Right lobe of liver (tissue), 6 donors: Measurements from ENCODE around the gene SMS. TPM values are rescaled to one million over a fixed set of nuclear protein-coding genes. Genes with fewer than 3 reads are reported as not detected.

ENCODE experiments used
- ATAC-seq, 4 donors: fragments of 200-7000 bp; cut with Tn5 transposase; one replicate each; pipeline ENCODE4 v1.9.1; 2020; ENCODE audit warnings: mild to moderate bottlenecking in 4 of 4, moderate library complexity in 4 of 4
- DNase-seq, 3 donors: peaks; one replicate each; pipeline ENCODE4 v3.0.0-alpha.2; 2020
- H3K27ac ChIP-seq, 3 donors: fragments of 200-600 bp; one replicate each; pipeline ENCODE4 v1.8.0; 2022
- H3K27me3 ChIP-seq, 2 donors: fragments of 200-600 bp; one replicate each; pipeline ENCODE4 v1.8.0; 2022
- H3K36me3 ChIP-seq, 4 donors: fragments of 200-600 bp; sonication (generic) in 1 of 4; one replicate each; pipeline versions ENCODE4 v1.5.1 to v1.8.0; 2017 to 2022; ENCODE audit warnings: control low read depth in 1 of 4
- H3K4me1 ChIP-seq, 4 donors: fragments of 200-600 bp; sonication (generic) in 1 of 4; one replicate each; pipeline versions ENCODE4 v1.5.1 to v1.8.0; 2017 to 2022; ENCODE audit warnings: control low read depth in 1 of 4
- H3K4me3 ChIP-seq, 3 donors: fragments of 200-600 bp; one replicate each; pipeline ENCODE4 v1.8.0; 2022
- H3K9me3 ChIP-seq, 4 donors: fragments of 200-600 bp; sonication (generic) in 1 of 4; one replicate each; pipeline versions ENCODE4 v1.5.1 to v1.8.0; 2017 to 2022; ENCODE audit warnings: control low read depth in 1 of 4
- POLR2A ChIP-seq: fragments of 450-650 bp; IDR thresholded peaks from one replicate; pipeline ENCODE4 v1.6.1; 2017; ENCODE audit warnings: antibody characterized with exemption, mild to moderate bottlenecking
- WGBS: methylation state at CpG from one replicate; pipeline ENCODE4 v1.1.6; 2018; ENCODE audit warnings: low coverage, low lambda C conversion rate; ENCODE audit not compliant: insufficient coverage; ENCODE audit errors: missing lambda C conversion rate; 5-methylcytosine and 5-hydroxymethylcytosine counted together
- intact Hi-C, 2 donors: fragments of 100-400 bp; cut with DNase I; formaldehyde crosslinking; loops; one replicate each; pipeline versions ENCODE4 v1.11.2 to v1.14.1; 2022
- total RNA-seq, 6 experiments: library from RNA; depleted of rRNA in 2 of 6; stranded (reverse); fragments of >200 nt in 2 of 6; fragmentation: NEBNext Ultra II Directional in 3 of 6; extraction: Animal tissue kit (Norgen Biotek cat#: 25700) in 3 of 6; gene quantifications; one replicate each; pipeline versions ENCODE4 v1.1.0 to v1.2.4, GENCODE V29; 2016 to 2023
- TF ChIP-seq, protein P1 (sequence below), 4 donors: fragments of 200-600 bp in 3 of 4; fragments of 450-650 bp in 1 of 4; IDR thresholded peaks; one replicate each; pipeline versions ENCODE4 v1.5.1 to v1.8.0; 2016 to 2022; ENCODE audit warnings: antibody characterized with exemption in 4 of 4, mild to moderate bottlenecking in 2 of 4
- donor health status: DM: no; HTN: yes; CAD: no.
- donor health status: DM: no; HTN: no; CAD: no.
- donor health status: DM: no; HTN: no; CAD: no.
- donor health status: DM: no; HTN: yes; CAD: no.
- donor health status: DM: no; HTN: yes; CAD: no.

Gene SMS
- total RNA-seq, 6 experiments from 2014 or later, result 14.6 to 27.1 (median 21.9) TPM

DNA sequence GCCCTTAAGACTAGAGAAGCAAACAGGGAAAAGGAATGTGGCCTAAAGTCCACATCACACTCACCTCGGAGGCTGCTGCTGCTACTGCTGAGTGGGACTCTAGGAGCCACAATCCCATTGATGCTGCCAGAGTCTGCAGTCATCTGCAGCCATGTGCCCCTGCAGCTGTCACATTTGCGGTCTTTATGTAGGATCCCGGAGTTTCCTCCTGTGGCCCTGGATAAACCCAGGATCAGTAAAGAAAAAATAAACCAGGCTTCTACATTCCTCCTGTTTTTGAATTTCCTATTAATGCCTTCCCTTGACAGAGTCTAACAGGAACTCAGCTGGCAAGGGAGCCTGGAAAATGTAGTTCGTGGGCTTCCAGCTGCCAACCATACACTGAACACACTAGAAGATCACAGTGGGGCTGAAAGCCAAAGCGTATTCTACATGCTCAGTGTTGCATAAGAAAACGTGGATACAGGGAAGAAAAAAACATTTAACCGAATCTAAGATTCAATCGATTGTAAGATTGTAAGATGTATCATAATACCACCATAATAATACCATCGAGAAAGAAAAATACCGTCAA lies 81.3 kb downstream of the SMS start:
- intact Hi-C loops, result no loop called here
- Histone ChIP-seq H3K27me3 (no peaks in the 10 kb centered on the region), H3K9me3 (no peaks in the 10 kb centered on the region), H3K4me3 (no peak overlapping the region), H3K4me1 (no peaks in the 10 kb centered on the region), H3K36me3 (no peaks in the 10 kb centered on the region), H3K27ac (no peak overlapping the region)
- TF ChIP-seq POLR2A, result no peak
- TF ChIP-seq, protein P1, sequence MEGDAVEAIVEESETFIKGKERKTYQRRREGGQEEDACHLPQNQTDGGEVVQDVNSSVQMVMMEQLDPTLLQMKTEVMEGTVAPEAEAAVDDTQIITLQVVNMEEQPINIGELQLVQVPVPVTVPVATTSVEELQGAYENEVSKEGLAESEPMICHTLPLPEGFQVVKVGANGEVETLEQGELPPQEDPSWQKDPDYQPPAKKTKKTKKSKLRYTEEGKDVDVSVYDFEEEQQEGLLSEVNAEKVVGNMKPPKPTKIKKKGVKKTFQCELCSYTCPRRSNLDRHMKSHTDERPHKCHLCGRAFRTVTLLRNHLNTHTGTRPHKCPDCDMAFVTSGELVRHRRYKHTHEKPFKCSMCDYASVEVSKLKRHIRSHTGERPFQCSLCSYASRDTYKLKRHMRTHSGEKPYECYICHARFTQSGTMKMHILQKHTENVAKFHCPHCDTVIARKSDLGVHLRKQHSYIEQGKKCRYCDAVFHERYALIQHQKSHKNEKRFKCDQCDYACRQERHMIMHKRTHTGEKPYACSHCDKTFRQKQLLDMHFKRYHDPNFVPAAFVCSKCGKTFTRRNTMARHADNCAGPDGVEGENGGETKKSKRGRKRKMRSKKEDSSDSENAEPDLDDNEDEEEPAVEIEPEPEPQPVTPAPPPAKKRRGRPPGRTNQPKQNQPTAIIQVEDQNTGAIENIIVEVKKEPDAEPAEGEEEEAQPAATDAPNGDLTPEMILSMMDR (IDR thresholded peaks at IDR 0.05), result no peak
- DNase-seq, result no peak
- WGBS, result 52% methylated on average over 8 of the region's 10 CpGs
- no peak for ATAC-seq

DNA sequence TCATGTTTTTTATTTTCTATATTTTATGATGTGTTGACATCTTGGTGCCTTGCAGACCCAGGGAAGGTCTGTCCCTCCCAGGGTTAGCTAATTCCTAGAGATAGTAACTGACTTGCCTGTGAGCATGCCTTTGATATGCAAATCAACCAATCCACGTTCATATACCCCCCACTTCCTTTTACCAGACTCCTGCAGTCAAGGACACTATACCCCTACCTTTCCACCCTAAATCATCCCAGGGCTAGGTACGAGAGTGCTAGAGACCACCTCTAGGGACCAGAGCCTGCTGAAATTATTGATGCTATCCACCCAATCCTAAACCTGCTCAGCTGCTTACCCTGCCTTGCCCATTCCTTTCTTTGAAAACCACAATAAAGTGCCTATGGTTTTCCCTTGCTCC lies 84.1 kb downstream of the SMS start:
- Histone ChIP-seq H3K9me3 (no peaks in the 10 kb centered on the region), H3K4me1 (no peaks in the 10 kb centered on the region), H3K27me3 (no peaks in the 10 kb centered on the region), H3K36me3 (no peaks in the 10 kb centered on the region), H3K27ac (no peak overlapping the region), H3K4me3 (no peak overlapping the region)
- WGBS, result 36% methylated on average over 2 of the region's 2 CpGs
- no peak for DNase-seq
- intact Hi-C loops, result no loop called here
- no peak for ATAC-seq
- no peak for TF ChIP-seq POLR2A
- TF ChIP-seq, protein P1 (IDR thresholded peaks at IDR 0.05), result no peak

DNA sequence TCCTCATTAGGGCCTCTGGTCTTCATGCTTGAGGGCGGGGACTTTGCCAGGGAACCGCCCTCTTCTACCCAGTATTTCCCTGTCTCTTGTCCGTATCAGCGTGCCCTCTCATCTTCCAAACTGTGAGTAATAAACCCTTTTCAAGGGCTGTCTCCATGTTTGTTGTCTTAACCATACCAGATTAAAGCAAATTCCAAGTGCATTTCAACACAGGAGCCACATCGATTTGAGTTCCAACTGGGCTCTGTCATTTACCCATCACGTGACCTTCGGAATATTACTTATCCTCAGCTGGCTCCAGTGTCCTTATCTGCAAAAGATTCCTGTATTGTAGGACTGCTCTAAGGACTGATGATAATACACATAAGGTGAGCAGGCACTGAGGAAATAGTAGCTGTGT lies 85.2 kb downstream of the SMS start:
- Histone ChIP-seq H3K27ac (no peak overlapping the region), H3K4me3 (no peak overlapping the region), H3K36me3 (no peaks in the 10 kb centered on the region), H3K4me1 (no peaks in the 10 kb centered on the region), H3K9me3 (no peaks in the 10 kb centered on the region), H3K27me3 (no peaks in the 10 kb centered on the region)
- intact Hi-C loops, result no loop called here
- TF ChIP-seq, protein P1 (IDR thresholded peaks at IDR 0.05), result no peak
- TF ChIP-seq POLR2A, result no peak
- no peak for ATAC-seq
- DNase-seq, result no peak
- 54% methylated on average over 5 of the region's 7 CpGs for WGBS

DNA sequence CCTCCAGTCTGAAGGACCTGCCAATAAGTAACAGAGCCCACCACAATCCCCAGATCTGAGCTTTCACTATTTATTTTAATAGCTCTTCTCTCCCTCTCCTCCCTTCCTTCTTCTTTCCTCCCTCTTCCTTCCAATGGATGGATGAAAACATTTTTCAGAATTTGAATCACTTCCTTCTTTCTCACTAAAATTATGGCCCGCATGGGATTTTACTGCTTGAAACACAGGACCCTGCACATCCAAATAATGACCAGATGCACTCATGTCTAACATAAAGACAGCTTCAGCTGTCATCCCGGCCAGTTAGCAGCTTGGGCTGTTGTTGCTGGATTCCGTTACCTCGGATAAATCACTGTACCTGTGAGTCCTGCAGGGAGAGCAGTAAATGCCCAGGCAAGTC lies 86.2 kb downstream of the SMS start:
- Histone ChIP-seq H3K36me3 (no peaks in the 10 kb centered on the region), H3K27ac (no peak overlapping the region), H3K9me3 (no peaks in the 10 kb centered on the region), H3K27me3 (no peaks in the 10 kb centered on the region), H3K4me3 (no peak overlapping the region), H3K4me1 (no peaks in the 10 kb centered on the region)
- TF ChIP-seq POLR2A, result no peak
- TF ChIP-seq, protein P1 (IDR thresholded peaks at IDR 0.05), result no peak
- WGBS, result 100% methylated on average over 2 of the region's 4 CpGs
- ATAC-seq (no peak), DNase-seq (no peak)
- intact Hi-C loops, result no loop called here

DNA sequence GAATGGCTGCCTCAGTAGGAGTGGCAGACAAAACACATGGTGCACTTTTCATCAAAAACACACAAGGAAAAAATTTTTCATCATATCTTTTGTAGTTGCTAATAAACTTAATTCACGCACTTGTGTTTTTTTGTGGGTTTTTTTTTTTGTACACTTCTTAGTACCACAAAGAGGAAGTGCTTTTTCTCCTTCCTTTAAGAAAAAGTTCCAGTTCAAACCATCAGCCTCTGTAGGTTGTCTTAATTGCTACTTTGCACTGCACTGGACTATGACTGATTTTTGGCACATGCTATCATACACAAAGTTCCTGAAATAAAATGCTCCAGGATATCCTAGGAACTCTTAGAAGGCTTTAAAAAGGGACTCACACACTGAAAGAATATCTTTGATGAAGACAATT lies 91.6 kb downstream of the SMS start, which contains the start of gene PHEX:
TSS of gene PHEX (plus strand) at position 242 of the 400 bp plus-strand sequence. CDS start 681 bp downstream, outside the sequence.
- no peak for ATAC-seq

More for the DNA sequence above, 91.6 kb downstream of the SMS start, which contains the start of gene PHEX:
- intact Hi-C loops, result no loop called here
- no peak for DNase-seq
- H3K4me3 ChIP-seq, result no peak within 1 kb of the TSS
- H3K4me1 ChIP-seq, result no peaks in the 10 kb centered on the region
- H3K36me3 ChIP-seq, result no peaks in the 10 kb centered on the region
- no peak for TF ChIP-seq POLR2A
- TF ChIP-seq, protein P1 (IDR thresholded peaks at IDR 0.05), result no peak
- H3K27me3 ChIP-seq, result no peaks in the 10 kb centered on the region
- H3K9me3 ChIP-seq, result no peaks in the 10 kb centered on the region
- WGBS, result 83% methylated on average over 1 of the region's 1 CpG
- H3K27ac ChIP-seq, result no peak within 1 kb of the TSS
